Nucleus accumbens (tissue), 56 donors: Measurements from ENCODE around the gene GALNT9.

Experiments used
- DNase-seq, 56 donors: peaks; one replicate each; lab custom pipeline; 2025; lab: John Stamatoyannopoulos, UW

Gene GALNT9

DNA sequence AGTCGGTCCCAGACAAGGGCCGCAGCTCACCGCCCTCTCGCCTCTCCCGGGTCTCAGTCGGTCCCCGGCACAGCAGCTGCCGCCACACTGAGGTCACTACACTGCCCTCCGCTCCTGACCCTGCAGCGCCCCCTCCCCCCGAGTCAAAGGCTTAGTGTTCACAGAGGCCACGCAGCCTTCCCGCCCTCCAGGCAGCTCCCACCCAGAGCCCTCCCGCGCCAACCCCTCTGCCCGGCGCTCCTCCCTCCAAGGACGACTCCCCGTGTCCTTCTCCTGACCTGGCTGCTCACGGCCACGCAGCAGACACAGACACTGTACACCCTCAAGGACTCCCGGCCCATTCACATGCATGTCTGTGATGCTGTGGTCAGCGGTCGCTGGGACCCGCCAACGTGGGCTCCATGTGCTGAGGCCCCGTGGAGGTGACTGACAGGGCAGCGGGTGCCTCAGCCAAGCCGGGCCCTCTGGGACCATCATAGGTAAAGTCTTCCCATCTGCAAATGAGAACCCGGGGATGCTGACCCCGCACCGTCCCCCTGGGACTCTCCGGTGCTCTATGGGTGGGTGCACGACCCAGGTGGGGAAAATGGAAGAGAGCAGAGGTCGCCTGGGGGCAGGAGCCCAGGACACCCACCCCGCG is 16.3 kb upstream of the GALNT9 start:
- no peak for DNase-seq

DNA sequence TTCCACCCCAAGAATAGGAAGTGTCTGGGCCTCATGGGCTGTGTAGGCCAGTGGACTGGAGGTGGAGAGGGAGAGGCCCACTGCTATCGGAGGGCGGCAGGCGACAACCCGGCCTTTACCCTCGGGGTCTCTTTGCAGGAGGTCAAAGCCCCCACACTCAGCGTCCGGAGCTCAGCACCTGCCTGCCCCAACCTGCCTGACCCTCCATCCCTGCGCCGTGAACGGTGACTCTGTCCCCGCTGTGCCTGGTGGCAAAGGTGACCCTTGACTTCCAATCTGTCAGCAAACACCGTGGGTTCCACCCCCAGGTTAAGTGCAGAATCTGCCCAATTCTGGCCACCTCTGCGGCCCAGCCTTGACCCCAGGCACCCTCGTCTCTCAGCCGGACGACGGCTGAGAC is 15.7 kb upstream of the GALNT9 start:
- no peak for DNase-seq

DNA sequence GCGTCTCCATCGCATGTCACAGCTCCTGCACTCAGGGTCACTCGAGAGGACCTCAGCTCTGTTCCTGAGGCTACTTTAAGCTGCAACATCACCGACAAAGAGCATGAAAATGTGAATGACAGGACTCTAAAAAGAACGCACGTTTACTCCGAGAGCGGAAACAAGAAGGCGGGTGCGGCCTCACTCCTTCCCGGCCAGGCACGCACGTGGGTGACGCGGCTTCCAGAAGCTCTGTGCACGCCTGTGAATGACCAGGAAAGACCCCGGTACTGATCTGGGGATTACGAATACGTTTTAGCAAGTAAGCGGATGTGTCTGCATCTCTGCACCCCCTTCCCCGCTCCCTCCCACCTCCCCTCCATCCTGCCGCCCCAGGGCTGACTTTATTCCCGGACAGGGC is 15.2 kb upstream of the GALNT9 start:
- no peak for DNase-seq

DNA sequence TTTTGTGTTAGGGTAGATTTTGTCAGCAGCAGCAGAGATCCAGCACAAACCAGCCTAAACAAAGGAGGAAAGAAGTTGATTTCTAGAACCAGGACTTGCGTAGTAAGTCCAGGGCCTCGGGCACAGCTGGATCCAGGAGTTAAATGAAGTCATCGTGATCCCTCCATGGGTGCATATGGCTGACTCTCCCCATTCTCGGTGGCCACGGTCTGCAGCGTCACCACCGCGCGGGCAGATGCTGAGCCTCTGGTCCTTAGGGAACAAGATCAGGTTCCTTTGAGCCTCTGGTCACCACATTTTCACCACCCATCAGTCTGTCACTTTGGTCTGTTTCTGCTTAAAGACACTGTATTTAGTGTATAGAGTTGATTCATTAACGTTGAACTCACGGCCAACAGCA is 14.8 kb upstream of the GALNT9 start:
- no peak for DNase-seq

DNA sequence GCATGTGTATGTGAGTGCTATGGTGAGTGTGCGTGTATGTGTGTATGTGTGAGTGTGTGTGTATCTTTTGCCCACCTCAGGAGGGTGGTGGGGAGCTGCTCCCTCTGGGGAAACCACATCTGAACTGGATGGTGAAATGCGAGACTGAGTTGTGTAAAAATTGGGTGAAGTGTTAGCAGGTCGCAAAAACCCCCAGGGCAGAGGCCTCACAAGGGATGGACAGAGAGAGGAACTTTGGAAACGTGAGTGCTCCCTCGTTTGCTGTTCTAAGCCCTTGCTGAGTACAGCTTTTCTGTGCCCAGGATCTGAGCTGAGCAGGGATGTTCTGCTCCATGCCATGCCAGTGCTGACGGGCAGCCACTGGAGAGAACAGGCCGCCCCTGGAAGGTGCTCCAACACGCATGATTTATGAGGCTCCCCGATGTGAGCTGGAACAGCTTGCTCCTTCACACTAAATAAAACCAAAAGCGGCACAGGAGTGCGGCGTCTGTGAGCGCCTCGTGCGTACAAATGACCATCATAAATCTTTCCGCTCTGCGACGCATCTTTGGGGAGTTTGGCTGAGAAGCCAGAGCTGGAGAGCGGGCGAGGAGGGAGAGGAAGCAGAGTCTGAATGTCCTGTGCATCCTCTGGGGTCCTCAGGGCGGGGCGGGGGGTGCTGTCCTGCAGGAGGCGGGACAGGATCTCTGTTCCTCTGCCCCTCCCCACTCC is 14.1 kb upstream of the GALNT9 start:
- DNase-seq: no peak

DNA sequence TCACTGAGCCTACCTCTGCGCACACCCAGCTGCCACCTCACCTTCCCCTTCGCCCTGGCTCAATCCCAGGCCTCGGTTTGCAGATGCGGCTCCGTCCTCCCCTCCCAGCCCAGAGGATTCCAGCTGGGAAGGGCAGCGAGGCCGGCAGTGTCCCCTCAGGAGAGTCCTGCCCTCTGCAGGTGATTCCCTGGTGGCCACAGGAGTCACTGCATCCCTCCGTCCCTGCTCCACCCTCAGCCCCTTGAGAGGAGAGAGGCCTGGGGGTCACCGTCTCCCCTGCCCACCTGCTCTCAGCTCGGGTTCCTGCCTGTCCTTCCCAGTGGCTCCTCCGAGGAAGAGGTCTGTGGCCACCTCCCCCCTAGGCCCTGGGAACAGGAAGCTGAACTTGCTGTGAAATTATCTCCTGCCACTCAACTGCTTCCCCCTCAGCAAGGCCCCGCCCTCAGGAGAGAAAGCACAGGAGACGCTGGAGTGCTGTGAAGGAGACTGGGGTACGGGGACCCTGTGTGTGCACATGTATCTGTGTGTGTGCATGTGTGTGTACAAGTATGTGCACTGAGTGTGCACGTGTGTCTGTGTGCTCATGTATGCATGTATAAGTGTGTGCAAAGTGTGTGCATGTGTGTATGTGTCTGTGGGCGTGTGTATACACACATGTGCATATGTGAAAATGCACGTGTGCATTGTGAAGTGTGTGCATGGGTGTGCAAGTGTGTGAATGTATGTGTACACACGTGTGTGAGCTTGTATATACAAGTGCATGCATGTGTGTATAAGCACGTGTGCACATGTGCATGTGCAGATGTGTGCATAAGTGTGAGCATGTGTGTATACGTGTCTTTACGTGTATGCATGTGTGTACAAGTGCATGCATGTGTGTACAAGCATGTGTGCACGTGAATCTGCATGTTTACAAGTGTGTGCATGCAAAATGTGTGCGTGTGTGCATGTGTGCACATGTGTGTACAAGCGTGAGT is 13.2 kb upstream of the GALNT9 start:
- DNase-seq: no peak

DNA sequence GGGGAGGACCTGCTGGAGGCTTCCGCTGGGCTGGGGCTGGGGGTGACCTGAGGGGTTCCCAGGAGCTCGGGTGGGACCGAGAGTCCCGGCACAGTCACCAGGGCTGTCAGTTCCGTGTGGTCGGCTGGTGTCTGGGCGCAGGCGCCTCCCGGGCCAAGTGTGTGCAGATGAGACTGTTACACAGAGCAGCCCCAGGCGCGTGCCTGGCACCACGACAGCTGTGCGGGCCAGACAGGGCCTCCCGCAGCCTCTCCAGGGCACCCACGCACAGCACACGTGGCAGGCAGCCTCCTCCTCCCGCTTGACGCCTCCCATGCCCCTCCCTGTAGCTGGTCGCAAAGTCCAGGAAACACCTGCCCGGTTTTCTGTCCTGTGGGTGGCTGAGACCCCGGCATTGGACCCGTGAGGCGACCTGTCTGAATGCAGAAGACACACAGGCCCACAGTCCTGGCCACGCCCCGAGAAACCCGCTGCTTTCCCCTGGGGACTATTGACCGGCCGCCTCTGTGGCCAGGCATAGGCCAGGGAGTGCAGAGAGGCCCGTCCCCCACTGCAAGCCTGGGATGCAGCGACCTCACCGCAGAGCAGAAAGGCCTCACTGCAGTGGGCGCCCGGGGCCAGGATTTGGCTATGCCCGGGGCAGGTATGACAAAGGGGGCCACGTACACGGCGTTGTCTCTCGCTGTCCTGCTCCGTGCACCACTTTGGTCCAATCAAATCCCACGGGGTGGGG is 12.1 kb upstream of the GALNT9 start:
- DNase-seq: no peak

DNA sequence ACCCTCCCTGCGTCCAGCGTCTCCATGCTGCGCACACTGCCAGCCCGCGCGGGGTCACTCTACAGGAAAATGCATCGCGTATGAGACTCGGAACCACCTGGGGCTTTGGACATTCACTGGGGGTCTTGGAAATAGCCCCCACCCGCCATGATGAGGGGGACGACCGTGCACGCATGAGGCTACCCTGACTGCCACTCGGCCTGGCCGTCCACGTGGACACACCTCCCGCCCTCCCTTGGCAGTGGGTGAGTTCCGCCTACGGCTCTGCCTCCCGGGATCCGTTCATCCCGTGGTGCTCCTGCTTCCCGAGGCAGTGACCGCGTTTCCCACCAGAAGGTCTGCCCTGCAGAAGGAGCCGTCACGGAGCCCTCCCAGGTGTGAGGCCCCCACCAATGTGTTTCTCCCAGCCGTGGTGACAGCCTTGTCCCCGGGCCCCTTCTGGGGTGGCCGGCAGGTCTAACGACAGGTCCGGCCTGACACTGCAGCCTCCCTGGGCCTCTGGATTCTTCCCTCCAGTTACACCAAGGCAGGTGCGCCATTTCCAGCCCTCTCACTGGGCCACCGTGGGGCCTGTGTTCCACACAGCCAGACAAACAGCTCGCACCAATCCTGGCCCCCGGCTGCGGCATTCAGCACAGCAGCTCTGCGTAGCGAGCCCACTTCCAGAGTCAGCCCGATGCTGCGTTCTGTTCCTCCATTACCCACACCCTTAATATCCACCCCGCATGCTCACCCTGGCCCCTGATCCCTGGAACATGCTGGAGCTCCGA is 11.1 kb upstream of the GALNT9 start:
- DNase-seq: no peak

DNA sequence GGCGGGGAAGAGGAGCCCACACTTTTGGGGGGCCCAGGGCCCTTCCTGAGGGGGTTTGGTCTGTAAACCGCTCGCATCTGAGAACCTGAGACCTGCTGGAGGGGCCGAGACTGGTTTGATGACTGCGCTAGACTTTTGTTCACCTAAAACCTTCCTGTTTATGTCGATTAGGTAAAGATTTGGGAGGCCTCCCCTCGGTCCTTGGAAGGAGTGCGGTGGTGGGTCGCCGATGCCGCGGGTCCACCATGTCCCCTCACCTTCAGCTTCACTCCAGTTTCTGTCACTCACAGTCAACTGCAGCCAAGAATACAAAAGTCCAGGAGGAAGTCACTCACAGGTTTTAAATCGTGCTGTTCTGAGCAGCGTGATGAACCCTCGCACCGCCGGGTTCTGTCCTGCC is 10.5 kb upstream of the GALNT9 start:
- no peak for DNase-seq

DNA sequence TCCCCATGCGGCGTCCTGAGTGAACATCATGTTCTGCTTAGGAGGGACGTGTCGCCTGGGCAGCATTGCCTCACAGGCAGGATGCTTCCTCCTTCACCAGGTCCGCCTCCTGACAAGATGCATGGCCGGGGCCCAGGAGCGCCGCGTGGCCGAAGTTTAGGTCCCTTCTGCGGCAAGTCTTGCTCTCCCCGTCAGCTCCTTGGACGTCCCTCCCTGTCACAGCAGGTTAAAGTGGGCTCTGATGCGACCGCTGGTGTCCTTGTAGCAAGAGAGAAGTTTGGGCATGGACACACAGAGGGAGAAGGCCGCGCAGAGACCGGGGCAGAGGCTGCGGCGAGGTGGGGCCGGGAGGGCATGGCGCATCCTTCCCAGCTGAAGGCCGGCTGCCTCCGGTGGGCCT is 9.4 kb upstream of the GALNT9 start:
- no peak for DNase-seq

DNA sequence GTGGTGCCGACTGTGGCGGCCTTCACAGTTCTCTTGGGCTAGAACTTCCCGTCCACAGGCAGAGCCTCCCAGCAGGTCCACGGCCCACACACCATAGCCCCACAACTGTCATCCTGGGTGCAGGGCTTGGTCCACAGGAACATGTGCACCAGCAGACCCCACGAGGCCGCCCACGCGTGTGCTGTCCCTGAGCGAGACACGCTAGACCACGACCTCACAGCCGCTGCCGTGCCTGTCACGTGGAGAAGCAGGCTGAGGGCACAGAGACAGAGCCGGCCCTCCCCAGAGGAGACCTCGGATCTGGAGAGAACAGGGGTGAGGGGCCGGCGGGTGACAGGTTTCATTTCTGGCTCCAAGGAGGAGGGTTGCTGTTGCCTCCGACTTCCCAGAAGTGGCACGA is 8.9 kb upstream of the GALNT9 start:
- no peak for DNase-seq

DNA sequence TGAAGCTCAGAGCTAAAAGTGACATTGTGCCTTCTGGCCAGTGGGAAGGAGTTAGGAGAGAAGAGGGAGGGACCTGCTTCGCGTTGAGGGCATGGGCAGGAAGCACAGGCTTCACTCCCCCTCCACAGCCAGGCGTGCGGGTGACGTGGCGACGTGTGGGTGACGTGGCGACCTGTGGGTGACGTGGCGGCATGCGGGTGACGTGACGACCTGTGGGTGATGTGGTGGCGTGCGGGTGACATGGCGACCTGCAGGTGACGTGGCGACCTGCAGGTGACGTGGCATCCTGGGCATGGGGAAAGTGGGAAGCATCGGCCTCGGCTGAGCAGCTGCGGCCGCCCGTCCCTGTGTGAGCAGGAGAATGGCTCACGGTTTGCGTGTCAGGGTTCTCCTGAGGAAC is 8.2 kb upstream of the GALNT9 start:
- no peak for DNase-seq

DNA sequence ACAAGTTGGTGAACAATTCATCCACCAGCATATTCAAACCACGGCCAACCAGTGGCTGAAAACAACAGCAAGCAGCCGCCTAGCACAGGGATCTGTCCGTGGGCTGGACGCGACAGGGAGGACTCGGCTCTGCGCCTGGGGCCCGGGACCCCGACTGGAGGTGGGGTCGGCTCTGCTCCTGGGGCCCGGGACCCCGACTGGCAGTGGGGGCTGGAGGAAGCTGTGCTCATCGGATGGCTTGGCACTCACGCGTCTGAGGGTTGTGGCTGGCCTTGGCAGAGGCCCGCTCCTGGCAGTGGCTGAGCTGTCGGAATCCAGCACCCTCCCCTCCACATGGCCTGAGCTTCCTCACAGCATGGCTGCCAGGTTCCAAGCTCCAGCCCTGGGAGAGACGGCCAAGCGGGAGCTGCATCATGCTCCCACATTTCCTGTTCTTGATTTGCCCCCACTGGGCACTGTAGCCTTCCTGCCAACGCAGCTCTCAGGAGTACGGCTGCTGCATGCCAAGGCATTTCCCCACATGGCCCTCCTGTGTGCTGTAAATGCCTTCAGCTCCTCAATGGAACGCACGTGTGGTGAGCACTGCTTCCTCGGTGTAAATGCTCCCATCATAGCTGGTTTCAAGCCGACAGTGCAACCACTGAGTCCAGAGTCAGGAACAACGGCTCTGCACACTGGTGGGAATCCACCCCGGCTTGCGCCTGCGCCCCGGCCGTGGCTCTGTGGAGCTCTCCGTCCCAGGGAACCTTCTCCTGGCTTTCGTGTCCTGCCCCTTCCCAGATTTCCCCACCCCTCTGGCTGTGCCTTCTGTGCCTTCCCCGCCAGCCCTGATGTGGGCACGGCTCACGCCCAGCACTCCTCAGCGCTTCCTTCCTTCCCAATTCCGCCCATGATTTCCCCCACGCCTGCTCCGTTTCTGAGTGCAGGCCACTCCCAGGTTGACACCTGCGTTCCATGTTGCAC is 7.3 kb upstream of the GALNT9 start:
- peak in 1 of 56 donors; percentile 37 for DNase-seq

DNA sequence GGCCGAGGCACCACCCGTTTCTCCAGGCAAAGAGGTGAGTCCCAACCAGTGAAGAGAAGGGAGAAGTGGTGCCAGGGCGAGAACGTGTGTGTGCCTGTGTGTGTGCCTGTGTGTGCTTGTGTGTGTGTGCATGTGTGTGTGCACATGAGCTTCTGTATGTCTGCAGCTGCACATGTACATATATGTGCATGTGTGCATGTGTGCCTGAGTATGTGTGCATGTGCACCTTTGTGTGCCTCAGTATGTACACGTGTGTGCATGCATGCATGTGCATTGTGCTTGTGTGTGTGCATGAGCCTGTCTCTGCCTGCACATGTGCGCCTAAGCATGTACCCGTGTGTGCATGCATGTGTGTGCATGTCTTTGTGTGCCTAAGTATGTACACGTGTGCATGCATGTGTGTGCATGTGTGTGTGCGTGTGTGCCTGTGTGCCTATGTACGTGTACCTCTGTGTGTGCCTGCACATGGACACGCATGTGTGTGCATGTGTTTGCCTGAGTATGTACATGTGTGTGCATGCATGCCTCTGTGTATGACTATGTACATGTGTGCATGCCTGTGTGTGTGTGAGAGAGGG is 5.9 kb upstream of the GALNT9 start:
- no peak for DNase-seq

DNA sequence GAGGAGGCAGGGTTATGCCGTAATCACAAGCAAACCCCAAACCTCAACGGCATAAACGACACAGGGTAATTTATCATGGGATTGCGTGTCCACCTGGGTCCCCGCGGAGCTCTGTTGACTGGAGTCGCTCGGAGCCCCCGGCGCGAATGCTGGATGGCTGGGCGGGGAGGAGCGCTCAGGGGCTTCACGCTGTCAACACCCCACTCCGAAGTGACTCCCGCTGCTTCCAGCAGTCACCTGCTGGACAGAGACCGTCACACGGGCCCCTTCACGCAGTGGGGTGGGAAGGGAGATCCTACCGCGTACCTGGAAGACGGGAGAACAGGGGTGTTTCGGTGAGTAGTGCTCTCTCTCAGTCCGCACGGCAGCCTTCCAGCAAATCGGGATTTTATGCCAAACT is 4.4 kb upstream of the GALNT9 start:
- DNase-seq: no peak

DNA sequence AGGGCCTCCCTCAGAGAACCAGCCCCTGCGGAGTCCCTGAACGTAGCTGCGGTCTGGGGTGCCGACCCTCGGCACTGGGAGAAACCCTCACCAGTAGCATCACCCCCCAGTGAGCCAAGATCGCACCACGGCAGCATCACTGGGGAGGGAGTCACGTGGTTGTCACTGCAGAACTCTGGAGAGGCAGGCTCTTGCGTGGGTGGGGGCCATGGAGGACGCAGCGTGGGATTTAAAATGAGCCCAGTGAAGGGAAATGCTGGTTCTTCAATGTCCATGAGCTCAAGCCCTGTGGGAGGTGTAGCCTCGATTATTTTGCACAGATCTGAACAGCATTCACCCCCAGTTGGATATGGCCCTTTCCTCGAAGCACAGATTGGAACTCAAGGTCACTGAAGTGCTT is 3.9 kb upstream of the GALNT9 start:
- no peak for DNase-seq

DNA sequence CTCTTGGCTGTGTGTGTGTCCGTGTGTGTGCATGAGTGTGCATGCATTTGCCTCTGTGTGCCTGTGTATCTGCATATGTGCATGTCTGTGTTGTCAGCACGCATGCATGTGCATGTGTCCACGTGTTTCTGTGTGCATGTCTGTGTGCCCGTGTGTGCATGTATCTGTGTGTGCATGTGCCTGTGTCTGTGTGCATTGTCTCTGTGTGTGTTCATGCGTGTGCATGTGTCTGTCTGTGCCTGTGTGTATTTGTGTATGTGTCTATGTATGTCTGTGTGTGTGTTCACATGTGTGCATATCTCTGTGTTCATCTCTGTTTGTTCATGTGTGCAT is 1.1 kb upstream of the GALNT9 start:
- no peak for DNase-seq

DNA sequence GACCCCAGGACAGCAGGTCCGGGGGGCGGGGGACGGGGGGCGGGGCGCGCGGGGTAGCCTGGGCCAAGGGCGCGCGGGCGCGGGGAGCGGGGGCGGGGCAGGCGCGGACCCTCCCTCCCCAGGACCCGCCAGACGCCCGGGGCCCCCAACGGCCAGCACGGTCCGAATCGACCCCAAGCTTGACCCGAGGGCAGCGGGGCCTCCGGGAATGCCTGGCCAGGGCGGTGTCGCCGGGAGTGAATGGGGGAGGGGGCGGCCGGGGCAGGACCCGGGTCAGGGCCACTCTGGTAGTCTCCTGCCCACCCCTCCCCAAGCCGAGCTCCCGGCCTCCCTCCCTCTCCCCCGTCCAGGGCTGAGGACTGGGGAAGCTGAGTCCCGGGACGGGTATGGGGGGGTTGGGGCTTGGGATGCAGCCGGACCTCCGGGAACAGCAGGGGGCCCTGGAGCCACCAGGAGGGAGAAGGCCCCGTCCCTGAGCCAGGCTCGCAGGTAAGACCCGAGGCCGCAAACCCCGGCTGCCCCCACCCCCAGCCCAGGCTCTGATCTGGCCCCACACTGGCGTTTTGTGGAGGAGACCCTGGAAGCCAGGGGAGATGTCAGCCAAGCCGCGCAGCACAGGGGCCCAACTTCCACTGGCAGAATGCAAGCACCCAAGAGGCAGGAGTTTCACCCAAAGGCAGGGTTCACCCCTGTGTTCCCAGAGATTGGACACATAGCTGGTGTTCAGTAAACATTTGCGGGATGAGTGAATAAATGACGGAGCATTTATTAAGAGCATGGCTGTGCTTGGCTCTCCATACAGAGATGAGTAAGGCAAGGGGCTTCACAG is 545 bp upstream of the GALNT9 start:
- DNase-seq: no peak
